ENCODE results near the gene TAS2R1.

DNA sequence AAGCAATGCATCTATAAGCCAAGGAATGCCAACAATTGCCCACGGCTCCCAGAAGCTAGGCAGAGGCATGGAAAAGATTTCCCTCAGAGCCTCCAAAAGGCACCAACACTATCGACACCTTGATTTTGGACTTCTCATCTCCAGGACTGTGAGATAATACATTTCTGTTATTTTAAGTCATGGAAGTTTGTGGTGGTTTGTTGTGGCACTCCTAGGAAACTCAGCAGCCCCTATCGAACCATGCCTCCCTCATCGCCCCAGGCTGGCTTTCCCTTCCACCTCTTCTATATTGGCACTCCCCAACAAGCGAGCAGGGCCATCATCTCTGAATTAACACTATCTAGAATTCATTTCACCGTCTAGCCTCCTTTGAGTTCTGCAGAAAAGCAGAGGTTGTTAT is 33.7 kb upstream of the TAS2R1 start:
- TF ChIP-seq, protein P1, sequence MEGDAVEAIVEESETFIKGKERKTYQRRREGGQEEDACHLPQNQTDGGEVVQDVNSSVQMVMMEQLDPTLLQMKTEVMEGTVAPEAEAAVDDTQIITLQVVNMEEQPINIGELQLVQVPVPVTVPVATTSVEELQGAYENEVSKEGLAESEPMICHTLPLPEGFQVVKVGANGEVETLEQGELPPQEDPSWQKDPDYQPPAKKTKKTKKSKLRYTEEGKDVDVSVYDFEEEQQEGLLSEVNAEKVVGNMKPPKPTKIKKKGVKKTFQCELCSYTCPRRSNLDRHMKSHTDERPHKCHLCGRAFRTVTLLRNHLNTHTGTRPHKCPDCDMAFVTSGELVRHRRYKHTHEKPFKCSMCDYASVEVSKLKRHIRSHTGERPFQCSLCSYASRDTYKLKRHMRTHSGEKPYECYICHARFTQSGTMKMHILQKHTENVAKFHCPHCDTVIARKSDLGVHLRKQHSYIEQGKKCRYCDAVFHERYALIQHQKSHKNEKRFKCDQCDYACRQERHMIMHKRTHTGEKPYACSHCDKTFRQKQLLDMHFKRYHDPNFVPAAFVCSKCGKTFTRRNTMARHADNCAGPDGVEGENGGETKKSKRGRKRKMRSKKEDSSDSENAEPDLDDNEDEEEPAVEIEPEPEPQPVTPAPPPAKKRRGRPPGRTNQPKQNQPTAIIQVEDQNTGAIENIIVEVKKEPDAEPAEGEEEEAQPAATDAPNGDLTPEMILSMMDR (conservative IDR thresholded peaks at IDR 0.05 in 1 of 2, IDR thresholded peaks at IDR 0.05 in 1 of 2; ENCODE audit: extremely low read depth in 1 of 2, insufficient read depth in 1 of 2, low read depth in 1 of 2, low read length in 2 of 2), result no peak
- TF ChIP-seq EZH2 (IDR thresholded peaks at IDR 0.05; ENCODE audit: borderline replicate concordance, low read length), result no peak

Measured in mammary epithelial cell (primary cell).